ENCODE measurements around the gene PAX9. TPM values are rescaled to one million over a fixed set of nuclear protein-coding genes. Genes with fewer than 3 reads are reported as not detected.

Gene PAX9
- total RNA-seq, 1 donor from 2014 or later = not detected

GRCh38 chr14:36655963-36656686, 5.5 kb upstream of the PAX9 start:
- ChIA-PET CTCF (no interaction called here), POLR2A (no interaction called here)
- no peak overlapping the region for H3K27ac Mint-ChIP-seq
- TF ChIP-seq, protein P1, sequence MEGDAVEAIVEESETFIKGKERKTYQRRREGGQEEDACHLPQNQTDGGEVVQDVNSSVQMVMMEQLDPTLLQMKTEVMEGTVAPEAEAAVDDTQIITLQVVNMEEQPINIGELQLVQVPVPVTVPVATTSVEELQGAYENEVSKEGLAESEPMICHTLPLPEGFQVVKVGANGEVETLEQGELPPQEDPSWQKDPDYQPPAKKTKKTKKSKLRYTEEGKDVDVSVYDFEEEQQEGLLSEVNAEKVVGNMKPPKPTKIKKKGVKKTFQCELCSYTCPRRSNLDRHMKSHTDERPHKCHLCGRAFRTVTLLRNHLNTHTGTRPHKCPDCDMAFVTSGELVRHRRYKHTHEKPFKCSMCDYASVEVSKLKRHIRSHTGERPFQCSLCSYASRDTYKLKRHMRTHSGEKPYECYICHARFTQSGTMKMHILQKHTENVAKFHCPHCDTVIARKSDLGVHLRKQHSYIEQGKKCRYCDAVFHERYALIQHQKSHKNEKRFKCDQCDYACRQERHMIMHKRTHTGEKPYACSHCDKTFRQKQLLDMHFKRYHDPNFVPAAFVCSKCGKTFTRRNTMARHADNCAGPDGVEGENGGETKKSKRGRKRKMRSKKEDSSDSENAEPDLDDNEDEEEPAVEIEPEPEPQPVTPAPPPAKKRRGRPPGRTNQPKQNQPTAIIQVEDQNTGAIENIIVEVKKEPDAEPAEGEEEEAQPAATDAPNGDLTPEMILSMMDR (IDR thresholded peaks at IDR 0.05) = no peak
- intact Hi-C loops (cut with micrococcal nuclease) = loop anchor here (5.0 kb wide), 4 partner anchors 69 to 941 kb away; partner anchors contain the start of genes FOXA1, NKX2-1 and TTC6
- H3K9me3 Mint-ChIP-seq = no peaks in the 10 kb centered on the region
- no peak for DNase-seq
- ATAC-seq (ENCODE audit: low read depth) = no peak
- H3K27me3 Mint-ChIP-seq = peaks cover 72% of the 10 kb centered on the region
- H3K4me3 Mint-ChIP-seq = no peak overlapping the region
- no peaks in the 10 kb centered on the region for H3K36me3 Mint-ChIP-seq (ENCODE audit: low read depth)
- H3K4me1 Mint-ChIP-seq = peaks cover 16% of the 10 kb centered on the region

DNA sequence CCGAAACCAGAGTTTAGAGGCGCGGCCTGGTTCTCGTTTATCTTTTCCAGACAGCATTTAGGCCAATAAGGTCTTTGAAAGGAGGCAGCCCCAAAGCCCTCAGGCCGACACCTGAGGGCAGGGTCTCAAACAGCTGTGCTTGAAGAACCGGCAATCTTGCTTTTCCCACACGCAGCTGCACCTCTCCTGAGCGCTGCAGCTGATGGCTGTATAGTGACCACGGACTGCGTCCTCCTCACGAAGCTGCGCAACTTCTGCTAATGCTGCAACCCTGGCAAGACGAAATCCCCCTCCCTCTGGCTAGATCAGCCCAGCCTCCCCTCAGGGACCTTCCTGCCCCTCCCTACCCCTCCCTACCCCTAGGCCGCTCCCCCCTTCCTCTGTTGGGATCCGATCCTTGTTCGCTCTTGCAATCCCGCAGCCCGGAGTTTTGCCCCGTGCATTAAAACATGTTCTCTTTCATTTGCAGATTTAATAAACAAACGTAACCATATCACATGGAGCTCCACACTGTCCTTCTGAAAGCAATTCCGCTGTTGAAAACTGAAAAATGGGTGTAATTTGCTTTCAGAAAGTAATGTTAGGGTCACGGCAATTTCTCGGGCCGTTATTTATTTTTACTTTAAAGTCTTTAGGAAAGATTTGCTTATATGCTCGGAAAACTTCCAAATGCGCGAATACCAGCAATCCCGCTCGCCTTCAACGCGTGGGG, 4.8 kb upstream of the PAX9 start:
- peaks cover 76% of the 10 kb centered on the region for H3K27me3 Mint-ChIP-seq
- ATAC-seq (ENCODE audit: low read depth) (no peak), DNase-seq (no peak)
- no peaks in the 10 kb centered on the region for H3K36me3 Mint-ChIP-seq (ENCODE audit: low read depth)
- intact Hi-C loops (cut with micrococcal nuclease) = loop anchor here (5.0 kb wide), 4 partner anchors 70 to 940 kb away; partner anchors contain the start of genes FOXA1, NKX2-1 and TTC6
- TF ChIP-seq, protein P1 (IDR thresholded peaks at IDR 0.05) = no peak
- ChIA-PET CTCF (no interaction called here), POLR2A (no interaction called here)
- no peak overlapping the region for H3K4me3 Mint-ChIP-seq
- H3K27ac Mint-ChIP-seq = no peak overlapping the region
- peaks cover 23% of the 10 kb centered on the region for H3K4me1 Mint-ChIP-seq
- no peaks in the 10 kb centered on the region for H3K9me3 Mint-ChIP-seq

GRCh38 chr14:36657399-36658122, 4.1 kb upstream of the PAX9 start:
- peaks cover 81% of the 10 kb centered on the region for H3K27me3 Mint-ChIP-seq
- DNase-seq (no peak), ATAC-seq (ENCODE audit: low read depth) (no peak)
- H3K4me1 Mint-ChIP-seq = peaks cover 28% of the 10 kb centered on the region
- H3K27ac Mint-ChIP-seq = no peak overlapping the region
- no peaks in the 10 kb centered on the region for H3K36me3 Mint-ChIP-seq (ENCODE audit: low read depth)
- intact Hi-C loops (cut with micrococcal nuclease) = loop anchor here (5.0 kb wide), 4 partner anchors 70 to 940 kb away; partner anchors contain the start of genes FOXA1, NKX2-1 and TTC6
- H3K9me3 Mint-ChIP-seq = no peaks in the 10 kb centered on the region
- TF ChIP-seq, protein P1 (IDR thresholded peaks at IDR 0.05) = no peak
- POLR2A ChIA-PET = no interaction called here
- CTCF ChIA-PET = no interaction called here
- H3K4me3 Mint-ChIP-seq = no peak overlapping the region

DNA sequence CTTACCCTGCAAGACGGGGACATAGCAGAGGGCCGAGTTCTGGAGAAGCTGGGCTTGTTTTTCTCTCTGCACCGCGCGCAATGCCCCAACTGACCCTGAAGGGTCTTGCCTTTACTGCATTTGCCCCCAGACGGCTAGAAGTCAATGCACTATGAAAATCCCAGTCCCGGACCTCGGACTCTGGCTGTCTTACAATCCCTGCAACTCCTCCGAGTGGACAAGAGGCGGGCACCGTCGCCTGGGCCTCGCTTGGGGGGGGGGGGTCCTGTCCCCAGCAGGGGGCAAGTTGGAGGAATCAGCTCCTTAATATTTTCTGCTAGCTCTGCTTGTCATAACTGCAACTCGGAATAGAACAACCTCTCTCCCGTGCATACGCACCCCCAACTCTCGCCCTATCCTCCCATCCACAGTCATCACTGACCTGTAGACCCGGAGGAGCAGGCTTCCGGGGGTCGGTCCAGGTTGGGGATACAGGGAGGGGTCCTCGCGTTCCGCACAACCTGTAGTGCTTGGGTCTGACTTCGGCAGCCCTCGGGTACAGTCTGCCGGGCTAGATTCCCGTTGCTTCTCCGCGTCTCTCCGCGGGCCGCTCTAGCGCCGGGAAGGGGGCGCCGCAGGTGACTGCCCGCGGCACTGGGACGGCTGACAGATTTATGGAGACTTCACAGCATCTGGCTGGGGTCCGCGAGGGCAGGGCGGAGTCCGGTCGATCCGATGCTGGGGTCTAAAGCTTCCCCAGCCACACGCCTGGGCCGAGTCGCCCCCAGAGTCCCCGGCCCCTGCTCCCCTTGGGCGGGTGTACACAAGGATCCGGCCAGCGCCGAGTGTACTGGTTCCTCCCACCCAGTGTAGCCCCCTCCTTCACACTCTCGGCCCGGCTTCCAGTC, 3.3 kb upstream of the PAX9 start:
- ChIA-PET POLR2A (no interaction called here), CTCF (no interaction called here)
- H3K9me3 Mint-ChIP-seq = no peaks in the 10 kb centered on the region

More for the DNA sequence above, 3.3 kb upstream of the PAX9 start:
- no peak for DNase-seq
- H3K36me3 Mint-ChIP-seq (ENCODE audit: low read depth) = no peaks in the 10 kb centered on the region
- intact Hi-C loops (cut with micrococcal nuclease) = loop anchor here (5.0 kb wide), 4 partner anchors 71 to 939 kb away; partner anchors contain the start of genes FOXA1, NKX2-1 and TTC6
- no peak for ATAC-seq (ENCODE audit: low read depth)
- peaks cover 80% of the 10 kb centered on the region for H3K27me3 Mint-ChIP-seq
- H3K27ac Mint-ChIP-seq = no peak overlapping the region
- H3K4me1 Mint-ChIP-seq = peaks cover 33% of the 10 kb centered on the region
- TF ChIP-seq, protein P1 (IDR thresholded peaks at IDR 0.05) = no peak
- H3K4me3 Mint-ChIP-seq = no peak overlapping the region

All from activated B cell treated with CpG ODN at 0.5 μM for 24 hours (primary cell).